ENCODE results near the gene CLN3.
"Not testable (repeated sequence)": the region's sequence is repeated elsewhere in the genome, so short reads cannot be mapped to it uniquely, and the experiment has no call there.

CLN3 gene

DNA sequence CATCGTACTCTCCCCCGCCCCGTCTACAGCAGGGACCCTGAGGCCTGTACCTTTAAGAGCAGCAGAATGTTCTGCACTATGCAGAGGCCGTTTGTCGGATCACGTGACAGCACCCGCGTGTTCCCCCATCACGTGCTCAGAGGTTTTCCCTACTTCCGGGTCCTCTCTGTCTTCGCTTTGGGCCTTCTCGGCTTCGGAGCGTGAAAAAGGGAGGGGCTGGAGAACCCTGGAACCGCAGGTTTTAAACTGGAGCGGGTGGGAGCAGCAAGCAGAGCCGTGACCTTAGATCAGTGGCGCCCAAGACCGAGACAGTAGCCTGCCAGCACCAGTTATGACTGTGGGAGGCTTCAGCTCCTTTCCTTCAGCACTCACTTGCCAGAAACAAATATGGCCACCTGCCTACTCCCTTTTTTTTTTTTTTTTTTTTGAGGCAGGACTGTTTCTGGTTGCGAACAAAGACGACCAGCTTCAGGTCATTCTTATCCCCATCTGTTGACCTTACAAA, at the start of gene CLN3:
Gene CLN3, minus strand, starts transcription at position 105 of the 505 bp plus-strand sequence. CDS start 315 bp downstream, outside the sequence.
- DNase-seq, result peak; percentile 94

- DNase-seq, result no peak
Measured at GRCh38 chr16:28540346-28540745, 48.5 kb upstream of the CLN3 start.

- DNase-seq, result no peak
Measured at GRCh38 chr16:28538733-28539596, 47.1 kb upstream of the CLN3 start, which contains the start of gene NUPR1. NUPR1 (minus strand) TSS chr16:28538974; CDS start chr16:28538907, 67 bp downstream.

- no peak for DNase-seq
Measured at GRCh38 chr16:28537964-28538732, 46.3 kb upstream of the CLN3 start.

DNA sequence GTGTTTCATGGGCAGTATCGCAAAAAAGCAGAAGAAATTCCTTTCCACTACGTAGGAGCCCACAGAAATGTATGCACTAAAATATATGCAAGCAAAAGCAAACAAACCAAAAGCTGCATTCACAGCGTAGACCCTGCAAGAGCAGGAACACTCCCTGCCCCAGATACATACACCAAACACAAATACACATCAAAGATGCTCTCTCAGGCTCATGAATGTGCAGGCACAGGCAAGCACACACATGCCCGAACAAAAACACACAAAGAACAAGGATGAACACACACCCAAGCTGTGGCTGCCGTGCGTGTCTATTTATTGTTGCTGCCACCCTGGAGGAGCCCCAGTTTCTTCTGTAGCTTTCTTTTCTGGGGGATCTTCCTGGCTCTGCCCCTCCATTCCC, 45.2 kb upstream of the CLN3 start:
- DNase-seq, result no peak

GRCh38 chr16:28534542-28535373, 42.9 kb upstream of the CLN3 start:
- DNase-seq, result no peak

- no peak for DNase-seq
Measured at GRCh38 chr16:28532940-28533647, 41.2 kb upstream of the CLN3 start.

DNA sequence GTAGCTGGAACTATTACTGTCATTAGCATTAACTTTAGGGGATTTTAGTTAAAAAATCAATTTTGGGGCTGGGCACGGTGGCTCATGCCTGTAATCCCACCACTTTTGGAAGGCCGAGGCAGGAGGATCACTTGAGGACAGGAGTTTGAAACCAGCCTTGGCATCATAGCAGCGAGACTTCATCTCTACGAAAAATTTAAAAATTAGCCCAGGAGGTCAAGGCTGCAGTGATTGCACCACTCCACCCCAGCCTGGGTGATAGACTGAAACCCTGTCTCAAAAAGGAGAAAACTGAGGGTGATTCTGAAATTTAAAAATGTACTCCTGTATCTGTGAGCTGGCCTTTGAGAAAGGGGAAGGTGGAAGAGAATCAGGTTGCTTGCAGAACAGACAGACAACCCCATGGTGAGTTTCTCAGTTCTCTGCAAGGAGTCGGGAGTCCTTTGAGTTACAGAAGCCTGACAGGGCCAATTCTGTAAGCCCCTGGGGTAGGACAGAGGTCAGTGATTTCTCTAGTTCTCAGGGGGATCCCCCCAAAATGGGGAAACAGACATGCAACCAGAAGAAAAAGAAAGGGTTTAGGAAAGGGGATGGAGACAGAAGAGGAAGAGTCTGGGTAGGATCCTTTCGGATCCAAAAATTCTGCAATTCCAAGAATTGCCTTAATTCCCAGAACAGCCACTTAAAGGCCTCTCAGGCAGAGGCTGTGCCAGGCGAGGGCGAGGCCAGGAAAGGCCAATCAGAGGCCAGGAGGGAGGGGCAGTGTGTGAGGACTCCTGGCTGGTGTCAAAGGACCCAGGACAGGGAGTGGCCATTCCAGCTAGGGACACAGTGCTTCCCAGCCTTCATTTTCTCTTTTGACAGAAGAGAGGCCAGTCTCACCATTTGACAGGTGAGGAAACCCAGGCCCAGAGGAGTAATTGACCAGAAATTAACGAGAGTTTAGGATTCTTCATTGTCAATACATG, 40.2 kb upstream of the CLN3 start:
- DNase-seq, result no peak

GRCh38 chr16:28529124-28529523, 37.2 kb upstream of the CLN3 start:
- no peak for DNase-seq

GRCh38 chr16:28528463-28528867, 36.6 kb upstream of the CLN3 start:
- DNase-seq, result no peak

GRCh38 chr16:28527985-28528384, 36.1 kb upstream of the CLN3 start:
- no peak for DNase-seq

DNA sequence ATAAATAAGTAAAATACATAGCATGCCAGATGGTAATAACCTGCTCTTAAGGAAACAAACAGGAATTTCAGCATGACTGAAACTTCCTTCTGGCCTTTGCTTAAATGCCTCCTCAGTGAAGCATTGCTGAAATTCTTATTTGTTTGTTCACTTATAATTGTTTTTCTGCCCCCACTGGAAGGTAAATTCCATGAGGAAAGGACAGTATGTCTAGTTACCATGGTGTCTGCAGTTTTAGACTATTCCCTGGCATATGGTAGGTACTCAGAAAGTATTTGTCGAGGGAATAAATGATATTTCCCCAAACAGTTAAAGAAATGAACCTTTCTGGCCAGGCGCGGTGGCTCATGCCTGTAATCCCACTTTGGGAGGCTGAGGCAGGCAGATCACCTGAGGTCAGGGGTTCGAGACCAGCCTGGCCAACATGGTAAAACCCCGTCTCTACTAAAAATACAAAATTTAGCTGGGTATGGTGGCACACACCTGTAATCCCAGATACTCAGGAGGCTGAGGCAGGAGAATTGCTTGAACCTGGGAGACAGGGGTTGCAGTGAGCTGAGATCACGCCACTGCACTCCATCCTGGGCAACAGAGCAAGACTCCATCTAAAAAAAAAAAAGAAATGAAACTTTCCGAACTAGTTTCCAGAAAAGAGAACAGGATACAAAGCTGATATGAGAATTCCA, 35.4 kb upstream of the CLN3 start:
- DNase-seq, result not testable (repeated sequence)

DNA sequence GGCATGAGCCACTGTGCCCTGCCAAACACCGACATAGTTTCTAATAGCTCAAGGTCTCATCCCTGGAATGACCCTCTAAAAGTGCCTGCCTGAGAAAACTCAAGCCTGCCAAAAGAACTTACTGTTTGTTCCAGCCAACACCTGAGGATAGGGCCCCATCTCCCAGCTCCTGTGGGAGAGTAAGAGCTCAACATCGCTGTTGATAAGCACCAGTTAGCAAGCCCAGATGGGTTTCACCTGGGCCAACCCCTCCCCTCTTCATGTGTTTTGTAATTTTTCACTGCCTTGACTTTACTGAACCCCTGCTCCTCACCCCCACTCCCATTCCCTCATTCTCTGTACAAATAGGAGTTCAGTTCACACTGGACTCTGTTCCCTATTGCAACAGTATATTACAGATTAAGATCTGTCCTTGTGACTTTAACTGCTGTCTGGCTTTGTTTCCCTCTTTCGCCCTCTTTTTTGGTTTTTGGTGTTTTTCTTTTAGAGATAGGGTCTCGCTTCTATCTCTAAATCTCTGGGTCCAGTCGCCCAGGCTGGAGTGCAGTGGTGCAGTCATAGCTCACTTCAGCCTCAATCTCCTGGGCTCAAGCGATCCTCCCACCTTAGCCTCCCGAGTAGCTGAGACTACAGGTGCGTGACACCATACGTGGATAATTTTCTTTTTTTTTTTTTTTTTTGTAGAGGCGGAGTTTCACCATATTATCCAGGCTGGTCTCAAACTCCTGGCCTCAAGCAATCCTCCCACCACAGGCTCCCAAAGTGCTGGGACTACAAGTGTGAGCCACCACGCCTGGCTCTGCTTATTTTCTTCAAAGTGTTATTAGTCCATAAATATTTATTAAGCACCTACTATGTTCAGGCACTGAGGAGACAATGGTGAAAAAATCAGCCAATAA, 34.6 kb upstream of the CLN3 start:
- DNase-seq, result no peak

- DNase-seq, result no peak
Measured at GRCh38 chr16:28524681-28525171, 32.9 kb upstream of the CLN3 start.

DNA sequence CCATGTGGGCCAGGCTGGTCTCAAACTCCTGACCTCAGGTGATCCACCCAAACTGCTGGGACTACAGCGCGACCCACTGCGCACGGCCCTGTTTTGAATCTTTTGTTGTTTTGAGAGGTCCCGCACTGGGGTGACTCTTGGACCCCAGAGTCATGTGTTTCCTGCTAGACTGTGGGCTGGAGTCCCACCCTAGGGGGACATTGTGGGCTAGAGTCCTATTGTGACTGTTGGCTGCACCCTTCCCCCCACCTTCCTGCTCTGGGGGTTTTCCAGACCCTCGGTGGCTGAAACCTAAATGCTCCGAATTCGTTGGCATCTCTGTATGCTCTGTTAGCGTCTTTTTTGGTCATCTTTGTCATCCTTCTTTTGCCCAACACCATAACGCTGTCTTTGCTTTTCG, 30.9 kb upstream of the CLN3 start:
- no peak for DNase-seq

DNA sequence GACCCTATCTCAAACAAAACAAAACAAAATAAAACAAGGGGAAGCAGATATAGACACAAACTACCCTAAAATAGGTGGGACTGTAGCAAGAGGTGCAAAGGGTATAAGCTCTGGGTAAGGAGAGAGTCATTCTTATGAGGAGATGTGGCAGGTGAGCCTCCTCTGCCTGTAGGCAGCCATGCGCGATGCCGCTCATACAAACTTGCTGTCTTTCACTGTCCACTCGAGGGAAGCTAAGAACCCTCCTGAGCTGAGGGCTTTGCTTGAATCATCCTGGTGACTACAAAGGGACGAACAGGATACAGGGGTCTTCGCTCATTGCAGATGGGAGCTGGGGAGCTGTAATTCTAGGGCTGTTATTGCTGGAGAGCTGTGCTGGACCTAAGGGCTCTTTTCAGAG, 29.6 kb upstream of the CLN3 start:
- DNase-seq, result no peak

DNA sequence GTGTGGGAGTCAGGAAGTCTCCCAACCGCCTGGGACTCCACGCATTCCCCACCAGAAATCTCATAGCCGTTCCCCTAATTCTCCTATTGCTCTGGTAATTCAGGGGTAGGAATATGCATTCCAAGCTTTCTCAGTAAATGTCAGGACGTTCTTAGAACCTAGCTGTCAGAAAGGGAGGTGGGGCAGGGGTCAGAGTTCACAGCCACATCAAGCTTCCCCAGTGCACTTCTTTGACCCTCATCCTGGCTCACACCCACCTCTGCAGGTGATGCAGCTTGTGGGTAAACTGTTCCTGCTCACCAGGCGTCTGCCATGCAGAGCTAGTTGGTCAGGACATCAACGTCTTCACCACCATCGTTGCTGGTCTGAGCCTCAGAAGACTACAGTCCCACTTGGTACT, 28.8 kb upstream of the CLN3 start:
- DNase-seq, result no peak

DNA sequence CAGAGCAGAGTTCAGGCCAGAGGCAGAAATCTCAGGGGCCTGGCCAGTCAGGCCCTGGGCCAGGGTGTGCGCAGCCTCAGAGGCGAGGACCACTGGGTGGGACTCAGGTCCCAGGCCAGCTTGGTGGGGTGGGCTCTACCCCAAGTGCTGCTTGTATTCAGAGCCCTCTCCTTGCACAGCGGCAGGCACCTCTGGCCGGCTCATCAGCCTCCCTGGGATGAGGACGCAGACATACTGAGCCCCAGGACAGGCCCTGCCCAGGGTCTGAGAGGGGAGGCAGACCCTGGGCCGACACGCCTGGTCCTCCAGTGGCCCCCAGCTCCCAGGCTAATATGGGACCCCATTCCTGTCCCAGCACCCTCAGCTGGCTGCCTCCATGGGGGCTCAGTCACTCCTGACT, 22.4 kb upstream of the CLN3 start:
- DNase-seq, result no peak

All from activated CD4-positive, alpha-beta T cell treated with anti-CD3 and anti-CD28 coated beads, Interleukin-2, Interleukin-6, amounts not matched to agents 100 ng/mL and 50 ng/mL, durations not matched to agents 16 hours and 8 hours (primary cell).